Liver (tissue), 3 donors: ENCODE measurements around the gene ARFGAP3.

ENCODE experiments used
- CTCF ChIP-seq: fragments of 150-350 bp; IDR thresholded peaks from 2 replicates; pipeline ENCODE4 v1.5.1; 2017; ENCODE audit warnings: improper control_type of control experiment, low read depth, low read length; ENCODE audit not compliant: missing input control
- HNF4A ChIP-seq, 2 donors: conservative IDR thresholded peaks; 2 replicates each; pipeline ENCODE4 v1.6.1; 2016; ENCODE audit warnings: antibody characterized with exemption in 2 of 2, mild to moderate bottlenecking in 2 of 2
- NR2F2 ChIP-seq: IDR thresholded peaks from 2 replicates; pipeline ENCODE4 v1.6.1; 2016; ENCODE audit warnings: antibody characterized with exemption
- RAD21 ChIP-seq, 2 donors: IDR thresholded peaks; 2 replicates each; pipeline ENCODE4 v1.6.1; 2016; ENCODE audit warnings: antibody characterized with exemption in 2 of 2, mild to moderate bottlenecking in 2 of 2
- REST ChIP-seq: IDR thresholded peaks from 2 replicates; pipeline ENCODE4 v1.6.1; 2016; ENCODE audit warnings: antibody characterized with exemption, mild to moderate bottlenecking
- TAF1 ChIP-seq: conservative IDR thresholded peaks from 2 replicates; pipeline ENCODE4 v1.6.1; 2016; ENCODE audit warnings: antibody characterized with exemption, mild to moderate bottlenecking
- donor health status: healthy.
- donor health status: healthy.

GRCh38 chr22:42891008-42891407 is 33.9 kb upstream of the ARFGAP3 start:
- TF ChIP-seq CTCF (no peak), TAF1 (no peak), RAD21 (IDR thresholded peaks at IDR 0.05) (no peak), NR2F2 (no peak), HNF4A (conservative IDR thresholded peaks at IDR 0.05) (no peak), REST (no peak)
